B cell (primary cell): ENCODE measurements around the gene CNTNAP2. TPM values are rescaled to one million over a fixed set of nuclear protein-coding genes. Genes with fewer than 3 reads are reported as not detected.

Source experiments
- ATAC-seq: fragments of 200-7000 bp; cut with Tn5 transposase; one replicate; pipeline ENCODE4 v1.10.0; 2021; ENCODE audit warnings: low read depth, mild to moderate bottlenecking, moderate number of reproducible peaks, moderate library complexity
- CTCF ChIA-PET: fragments of 350-600 bp; sonication (Branson Sonifier 250); formaldehyde crosslinking; loops from one replicate; lab custom pipeline; 2021; ENCODE audit warnings: antibody characterized with exemption, inconsistent platforms; lab: Charles Lee
- POLR2A ChIA-PET: fragments of 350-600 bp; sonication (Branson Sonifier 250); formaldehyde crosslinking; loops from one replicate; lab custom pipeline; 2021; ENCODE audit warnings: antibody characterized with exemption; lab: Charles Lee
- DNase-seq: peaks from one replicate; pipeline ENCODE4 v3.0.0; 2013
- H2AFZ ChIP-seq: 2 replicates; pipeline ENCODE4 v1.6.1; 2012; ENCODE audit warnings: mild to moderate bottlenecking, low read depth, low read length; ENCODE audit not compliant: insufficient read depth, poor library complexity, severe bottlenecking
- H3K27ac ChIP-seq, 2 donors: 1 replicate in 1 of 2; 2 replicates in 1 of 2; pipeline ENCODE4 v1.5.1; 2012 to 2013; ENCODE audit warnings: low read length in 2 of 2, mild to moderate bottlenecking in 2 of 2, moderate library complexity in 1 of 2
- H3K27me3 ChIP-seq, 4 experiments: fragments of 200-600 bp in 1 of 4; sonication (generic) in 1 of 4; replicated peaks in 1 of 4; 1 replicate in 2 of 4; 2 replicates in 2 of 4; pipeline versions ENCODE4 v1.6.1 to v1.7.0; 2013 to 2016; ENCODE audit warnings: low read length in 3 of 4, mild to moderate bottlenecking in 2 of 4, mixed read lengths in 1 of 4, moderate library complexity in 1 of 4; ENCODE audit not compliant: insufficient read depth in 4 of 4, control insufficient read depth in 3 of 4; ENCODE audit errors: control extremely low read depth in 1 of 4
- H3K36me3 ChIP-seq, 2 experiments: replicated peaks in 1 of 2; 1 replicate in 1 of 2; 2 replicates in 1 of 2; pipeline versions ENCODE4 v1.6.1 to v1.7.1; 2013; ENCODE audit warnings: low read length in 1 of 2; ENCODE audit not compliant: insufficient read depth in 2 of 2, control insufficient read depth in 1 of 2; ENCODE audit errors: control extremely low read depth in 1 of 2, extremely low read depth in 1 of 2
- H3K4me1 ChIP-seq, 2 donors: fragments of 200-600 bp in 1 of 2; sonication (generic) in 1 of 2; 1 replicate in 1 of 2; 2 replicates in 1 of 2; pipeline versions ENCODE4 v1.5.1 to v1.6.1; 2013 to 2017; ENCODE audit warnings: low read length in 2 of 2; ENCODE audit not compliant: control insufficient read depth in 2 of 2, insufficient read depth in 2 of 2
- H3K4me2 ChIP-seq: replicated peaks from 2 replicates; pipeline ENCODE3; 2012; ENCODE audit warnings: mild to moderate bottlenecking, low read depth, low read length; ENCODE audit not compliant: poor library complexity, severe bottlenecking
- H3K4me3 ChIP-seq, 5 experiments: fragments of 200-600 bp in 1 of 5; sonication (generic) in 1 of 5; 1 replicate in 3 of 5; 2 replicates in 2 of 5; pipeline versions ENCODE4 v1.5.1 to v1.7.0; 2011 to 2016; ENCODE audit warnings: low read length in 4 of 5, mild to moderate bottlenecking in 4 of 5, low read depth in 2 of 5, control low read depth in 1 of 5, moderate library complexity in 1 of 5; ENCODE audit not compliant: insufficient read depth in 1 of 5; ENCODE audit errors: control extremely low read depth in 1 of 5, extremely low read depth in 1 of 5
- H3K79me2 ChIP-seq: fragments of 200-600 bp; sonication (generic); one replicate; pipeline ENCODE4 v1.6.0; 2016; ENCODE audit warnings: low read length; ENCODE audit not compliant: control insufficient read depth, insufficient read depth
- H3K9ac ChIP-seq: fragments of 200-600 bp; sonication (generic); 2 replicates; pipeline ENCODE4 v1.6.1; 2017; ENCODE audit warnings: mild to moderate bottlenecking, low read length, moderate library complexity
- H3K9me3 ChIP-seq, 3 donors: one replicate each; pipeline versions ENCODE4 v1.6.1 to v1.7.1; 2013; ENCODE audit warnings: low read length in 2 of 3; ENCODE audit not compliant: control insufficient read depth in 2 of 3, insufficient read depth in 1 of 3; ENCODE audit errors: control extremely low read depth in 1 of 3
- H4K20me1 ChIP-seq: 2 replicates; pipeline ENCODE4 v1.6.0; 2012; ENCODE audit warnings: mild to moderate bottlenecking, low read length; ENCODE audit not compliant: insufficient read depth, control insufficient read depth, poor library complexity, severe bottlenecking
- H3K27ac Mint-ChIP-seq: one replicate; pipeline ENCODE4 v1.8.0; 2021; ENCODE audit warnings: mixed read lengths
- H3K27me3 Mint-ChIP-seq: one replicate; pipeline ENCODE4 v1.8.0; 2021; ENCODE audit warnings: mixed read lengths
- H3K4me1 Mint-ChIP-seq: one replicate; pipeline ENCODE4 v1.8.0; 2021; ENCODE audit warnings: mixed read lengths
- H3K4me3 Mint-ChIP-seq: one replicate; pipeline ENCODE4 v1.8.0; 2021; ENCODE audit warnings: mixed read lengths
- H3K9me3 Mint-ChIP-seq: one replicate; pipeline ENCODE4 v1.8.0; 2022; ENCODE audit warnings: mixed read lengths; ENCODE audit not compliant: insufficient read depth
- CTCF ChIP-seq: fragments of 200-600 bp; IDR thresholded peaks from one replicate; pipeline ENCODE4 v1.8.0; 2022; ENCODE audit warnings: antibody characterized with exemption, mild to moderate bottlenecking
- EZH2 ChIP-seq: IDR thresholded peaks from 2 replicates; pipeline ENCODE4 v1.6.1; 2012; ENCODE audit warnings: borderline replicate concordance, low read depth, mild to moderate bottlenecking, moderate library complexity, low read length; ENCODE audit not compliant: insufficient read depth, poor library complexity, severe bottlenecking
- WGBS: methylation state at CpG from one replicate; pipeline ENCODE4 v1.1.5; 2013; ENCODE audit warnings: missing lambda C conversion rate; ENCODE audit not compliant: insufficient coverage; 5-methylcytosine and 5-hydroxymethylcytosine counted together
- intact Hi-C: fragments of 100-400 bp; cut with micrococcal nuclease; formaldehyde crosslinking; loops from one replicate; pipeline ENCODE4 v1.10.0; 2022
- polyA plus RNA-seq: library from polyadenylated mRNA; depleted of rRNA; stranded (reverse); fragments of >200 nt; gene quantifications from 2 replicates; pipeline ENCODE4 v1.2.3, GENCODE V29; 2012
- total RNA-seq, 2 donors: library from RNA; stranded (reverse); fragments of 120-200 nt in 1 of 2; gene quantifications; 1 replicate in 1 of 2; 2 replicates in 1 of 2; pipeline versions ENCODE4 v1.2.3 to v1.2.4, GENCODE V29; 2013 to 2022

Gene CNTNAP2
- total and polyA plus RNA-seq, 2 donors (not counting 1 experiment from before 2014, with no cell fraction given) = 7.4 to 16.6 TPM

DNA sequence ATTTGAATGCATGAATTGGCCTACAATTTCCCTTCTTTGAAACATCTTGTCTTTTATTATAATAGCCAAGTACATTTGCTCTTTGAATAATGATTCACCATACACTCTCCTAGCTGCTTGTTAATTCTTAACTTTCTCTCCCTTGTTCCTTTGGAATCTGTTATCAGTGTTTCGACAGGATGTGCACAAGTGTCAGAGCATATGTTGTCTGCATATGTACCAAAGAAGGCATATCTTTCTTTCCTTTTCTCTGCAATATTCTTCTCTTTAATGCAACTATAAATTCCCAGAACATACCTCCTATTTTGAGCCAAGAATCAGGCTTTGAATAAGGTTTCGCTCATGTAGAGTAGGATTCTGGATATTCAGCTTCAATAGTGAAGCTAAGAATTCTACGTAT, 1625.7 kb downstream of the CNTNAP2 start:
- intact Hi-C loops = no loop called here
- H3K4me3 Mint-ChIP-seq = no peak overlapping the region
- CTCF ChIA-PET = no interaction called here

GRCh38 chr7:147756300-147756699, 1639.7 kb downstream of the CNTNAP2 start:
- H3K4me3 ChIP-seq = no peak overlapping the region
- Mint-ChIP-seq H3K4me3 (no peak overlapping the region), H3K27ac (no peak overlapping the region), H3K9me3 (peaks cover 2% of the 10 kb centered on the region), H3K4me1 (no peaks in the 10 kb centered on the region), H3K27me3 (no peaks in the 10 kb centered on the region)
- peaks cover 0 to 5% (median 0%) of the 10 kb centered on the region in 3 donors for H3K9me3 ChIP-seq
- no peaks in the 10 kb centered on the region for H3K36me3 ChIP-seq
- no peaks in the 10 kb centered on the region for H3K4me1 ChIP-seq
- ChIA-PET POLR2A (no interaction called here), CTCF (no interaction called here)
- no peaks in the 10 kb centered on the region for H3K79me2 ChIP-seq
- no peak overlapping the region for H3K4me2 ChIP-seq
- no peak overlapping the region for H3K27ac ChIP-seq
- DNase-seq = no peak
- ATAC-seq = no peak
- no CpG with 5 or more reads among the region's 1 CpG for whole genome bisulfite sequencing
- no peak overlapping the region for H3K9ac ChIP-seq
- no peak overlapping the region for H2AFZ ChIP-seq
- intact Hi-C loops = no loop called here
- no peaks in the 10 kb centered on the region for H3K27me3 ChIP-seq
- no peaks in the 10 kb centered on the region for H4K20me1 ChIP-seq
- TF ChIP-seq CTCF (no peak), EZH2 (no peak)

More for the DNA sequence above, 1625.7 kb downstream of the CNTNAP2 start:
- DNase-seq (no peak), ATAC-seq (no peak)
- H3K27me3 Mint-ChIP-seq = no peaks in the 10 kb centered on the region
- H3K9me3 Mint-ChIP-seq = no peaks in the 10 kb centered on the region
- no peak overlapping the region for H2AFZ ChIP-seq
- H3K27ac Mint-ChIP-seq = no peak overlapping the region
- no peaks in the 10 kb centered on the region for H4K20me1 ChIP-seq
- H3K27me3 ChIP-seq = no peaks in the 10 kb centered on the region
- no peak overlapping the region for H3K9ac ChIP-seq
- H3K4me2 ChIP-seq = no peak overlapping the region
- no peak overlapping the region for H3K27ac ChIP-seq
- H3K79me2 ChIP-seq = no peaks in the 10 kb centered on the region
- POLR2A ChIA-PET = no interaction called here
- TF ChIP-seq EZH2 (no peak), CTCF (no peak)
- no peak overlapping the region for H3K4me3 ChIP-seq
- no peaks in the 10 kb centered on the region for H3K4me1 Mint-ChIP-seq
- H3K9me3 ChIP-seq = peaks cover 0 to 6% (median 0%) of the 10 kb centered on the region in 3 donors
- no peaks in the 10 kb centered on the region for H3K4me1 ChIP-seq
- 88% methylated on average over 1 of the region's 3 CpGs for WGBS
- no peaks in the 10 kb centered on the region for H3K36me3 ChIP-seq
